ENCODE results near the gene TPMT.
"Not testable (repeated sequence)": the region's sequence is repeated elsewhere in the genome, so short reads cannot be mapped to it uniquely, and the experiment has no call there.

Gene TPMT

DNA sequence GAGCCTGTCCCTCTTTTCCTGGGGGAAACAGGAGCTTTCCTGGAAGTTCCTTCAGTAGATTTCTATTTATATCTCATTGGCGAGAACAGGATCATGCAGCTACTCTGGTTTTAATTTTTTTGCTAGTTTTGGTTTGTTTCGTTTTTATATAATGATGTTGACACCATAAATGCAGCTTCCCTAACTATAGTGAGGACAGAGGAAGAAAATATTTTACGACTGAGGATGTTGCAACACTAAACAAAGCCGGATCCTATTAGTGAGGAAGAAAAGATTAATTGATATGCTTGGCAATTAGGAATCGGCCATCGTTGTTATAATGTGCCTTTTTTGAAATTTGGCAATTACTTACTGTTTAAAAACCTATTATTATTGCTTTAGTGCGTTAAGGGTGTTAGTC, 17.0 kb upstream of the TPMT start:
- no peak for ATAC-seq (ENCODE audit: low read depth)
- H3K4me1 Mint-ChIP-seq, result peaks cover 3% of the 10 kb centered on the region
- no peak overlapping the region for H3K4me3 Mint-ChIP-seq
- no peak for DNase-seq (ENCODE audit: low spot score in 2 of 2)
- H3K27me3 Mint-ChIP-seq, result no peaks in the 10 kb centered on the region
- H3K9me3 Mint-ChIP-seq, result no peaks in the 10 kb centered on the region
- peaks cover 51% of the 10 kb centered on the region for H3K36me3 Mint-ChIP-seq
- no peak overlapping the region for H3K27ac Mint-ChIP-seq

DNA sequence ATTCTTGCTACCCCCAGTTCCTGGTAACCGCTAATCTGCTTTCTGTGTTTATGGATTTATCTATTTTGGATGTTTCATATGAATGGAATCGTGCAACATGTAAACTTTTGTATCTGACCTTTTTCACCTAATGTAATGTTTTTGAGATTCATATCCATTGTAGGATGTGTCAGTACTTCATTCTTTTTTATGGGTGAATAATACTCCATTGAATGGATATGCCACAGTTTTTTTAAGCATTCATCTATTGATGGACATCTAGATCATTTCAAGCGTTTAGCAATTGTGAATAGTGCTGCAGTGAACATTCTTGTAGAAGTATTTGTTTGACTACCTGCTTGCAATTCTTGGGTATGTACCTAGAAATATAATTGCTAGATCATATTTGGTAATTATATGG, 13.4 kb upstream of the TPMT start:
- Mint-ChIP-seq H3K4me1 (peaks cover 2% of the 10 kb centered on the region), H3K4me3 (no peak overlapping the region)
- no peak for ATAC-seq (ENCODE audit: low read depth)

DNA sequence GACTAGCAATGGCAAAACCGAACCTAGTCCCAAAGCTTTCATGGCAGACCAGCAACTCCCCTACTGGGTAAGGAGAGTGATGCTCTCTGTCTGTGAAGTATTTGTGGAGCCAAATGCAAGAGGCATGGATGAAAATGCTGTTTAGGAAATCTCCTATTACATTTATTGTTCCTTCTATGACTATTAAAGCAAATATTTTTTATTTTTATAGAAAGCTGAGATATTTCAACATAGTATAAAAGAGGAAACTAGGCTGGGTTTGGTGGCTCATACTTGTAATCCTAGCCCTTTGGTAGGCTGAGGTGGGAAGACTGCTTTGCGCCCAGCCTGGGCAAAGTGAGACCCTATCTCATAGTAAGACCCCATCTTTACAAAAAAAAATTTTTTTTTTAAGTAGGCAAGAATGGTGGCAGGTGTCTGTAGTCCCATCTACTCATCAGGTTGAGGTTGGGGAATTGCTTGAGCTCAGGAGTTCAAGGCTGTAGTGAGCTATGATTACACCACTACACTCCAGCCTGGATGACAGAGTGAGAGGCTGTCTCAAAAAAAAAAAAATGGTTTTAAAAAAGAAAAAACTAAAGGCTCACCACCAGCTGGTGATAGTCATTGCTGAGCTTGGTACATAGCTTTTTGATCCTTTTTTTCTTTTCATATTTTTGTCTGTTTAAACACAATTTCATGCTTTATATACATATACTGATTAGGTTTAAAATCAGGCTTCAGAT, 11.6 kb upstream of the TPMT start:
- no peak for ATAC-seq (ENCODE audit: low read depth)
- Mint-ChIP-seq H3K9me3 (no peaks in the 10 kb centered on the region), H3K27me3 (no peaks in the 10 kb centered on the region), H3K36me3 (peaks cover 37% of the 10 kb centered on the region), H3K4me3 (no peak overlapping the region), H3K27ac (no peak overlapping the region), H3K4me1 (peaks cover 2% of the 10 kb centered on the region)
- DNase-seq (ENCODE audit: low spot score in 2 of 2), result no peak

More for the DNA sequence above, 13.4 kb upstream of the TPMT start:
- H3K27ac Mint-ChIP-seq, result no peak overlapping the region
- H3K9me3 Mint-ChIP-seq, result no peaks in the 10 kb centered on the region
- peaks cover 33% of the 10 kb centered on the region for H3K36me3 Mint-ChIP-seq
- DNase-seq (ENCODE audit: low spot score in 2 of 2), result no peak
- no peaks in the 10 kb centered on the region for H3K27me3 Mint-ChIP-seq

DNA sequence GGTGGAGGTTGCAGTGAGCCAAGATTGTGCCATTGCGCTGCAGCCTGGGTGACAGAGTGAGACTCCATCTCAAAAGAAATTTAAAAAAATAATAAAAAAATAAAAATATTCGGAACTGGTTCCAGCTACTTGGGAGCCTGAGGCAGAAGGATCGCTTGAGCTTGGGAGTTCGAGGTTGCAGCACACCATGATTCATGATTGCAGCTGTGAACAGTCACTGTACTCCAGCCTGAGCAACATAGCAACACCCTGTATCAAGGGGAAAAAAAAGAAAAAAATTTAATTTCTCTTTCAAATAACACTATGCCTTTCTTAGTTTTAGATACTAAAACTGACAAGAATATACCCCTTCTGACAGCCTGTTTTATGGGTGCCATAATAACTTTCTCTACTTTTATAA, 10.9 kb upstream of the TPMT start:
- Mint-ChIP-seq H3K27me3 (no peaks in the 10 kb centered on the region), H3K4me3 (no peak overlapping the region), H3K36me3 (peaks cover 37% of the 10 kb centered on the region), H3K27ac (no peak overlapping the region), H3K4me1 (peaks cover 2% of the 10 kb centered on the region), H3K9me3 (no peaks in the 10 kb centered on the region)
- no peak for ATAC-seq (ENCODE audit: low read depth)
- DNase-seq (ENCODE audit: low spot score in 2 of 2), result no peak

GRCh38 chr6:18162401-18162800, 7.5 kb upstream of the TPMT start:
- no peak for DNase-seq (ENCODE audit: low spot score in 2 of 2)
- no peak for ATAC-seq (ENCODE audit: low read depth)
- Mint-ChIP-seq H3K4me3 (no peak overlapping the region), H3K27me3 (no peaks in the 10 kb centered on the region), H3K9me3 (no peaks in the 10 kb centered on the region), H3K4me1 (peaks cover 2% of the 10 kb centered on the region), H3K27ac (no peak overlapping the region), H3K36me3 (peaks cover 29% of the 10 kb centered on the region)

GRCh38 chr6:18161431-18161830, 6.6 kb upstream of the TPMT start:
- Mint-ChIP-seq H3K4me3 (no peak overlapping the region), H3K9me3 (no peaks in the 10 kb centered on the region), H3K27ac (peak overlapping the region; percentile 5), H3K4me1 (peaks cover 2% of the 10 kb centered on the region), H3K36me3 (peaks cover 29% of the 10 kb centered on the region), H3K27me3 (no peaks in the 10 kb centered on the region)
- ATAC-seq (ENCODE audit: low read depth) (no peak), DNase-seq (ENCODE audit: low spot score in 2 of 2) (no peak)

- peak overlapping the region; percentile 5 for H3K27ac Mint-ChIP-seq
- peaks cover 29% of the 10 kb centered on the region for H3K36me3 Mint-ChIP-seq
- no peaks in the 10 kb centered on the region for H3K27me3 Mint-ChIP-seq
- no peak for DNase-seq (ENCODE audit: low spot score in 2 of 2)
- no peaks in the 10 kb centered on the region for H3K9me3 Mint-ChIP-seq
- ATAC-seq (ENCODE audit: low read depth), result no peak
- H3K4me1 Mint-ChIP-seq, result peaks cover 7% of the 10 kb centered on the region
- H3K4me3 Mint-ChIP-seq, result no peak overlapping the region
Measured at GRCh38 chr6:18160911-18161310, 6.0 kb upstream of the TPMT start.

DNA sequence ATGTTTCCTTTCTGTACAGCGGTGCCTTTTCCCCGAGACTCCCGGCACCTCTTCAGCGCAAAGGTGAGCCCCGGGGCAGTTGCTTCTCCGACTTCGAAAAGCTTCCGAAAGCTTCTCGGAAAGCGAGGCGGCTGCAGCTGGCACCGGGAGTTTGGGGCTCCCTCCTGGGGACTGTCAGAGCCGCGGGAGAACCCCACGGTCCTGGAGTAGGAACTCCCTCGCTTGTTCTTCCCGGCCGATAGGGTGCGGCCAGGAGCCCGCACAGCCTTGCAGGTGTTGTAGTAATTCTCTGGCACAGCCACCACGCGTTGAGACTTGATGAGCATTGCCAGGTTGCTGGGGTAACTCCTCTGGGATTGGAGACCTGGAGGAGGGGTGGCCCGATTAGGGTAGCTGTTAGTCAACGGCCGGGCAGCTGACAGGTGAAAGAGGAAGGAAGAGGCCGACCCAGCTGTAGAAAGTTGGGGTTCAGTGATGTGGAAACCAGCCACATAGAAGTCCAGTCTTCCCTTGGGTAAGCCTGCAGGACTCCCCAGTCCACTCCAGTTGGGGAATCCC, 1.1 kb upstream of the TPMT start:
- DNase-seq (ENCODE audit: low spot score in 2 of 2) (peak; percentile 60 to 68), ATAC-seq (ENCODE audit: low read depth) (peak; percentile 35)
- Mint-ChIP-seq H3K4me3 (peak overlapping the region; percentile 98), H3K27ac (peak overlapping the region; percentile 92), H3K9me3 (no peaks in the 10 kb centered on the region), H3K4me1 (peaks cover 10% of the 10 kb centered on the region), H3K27me3 (no peaks in the 10 kb centered on the region), H3K36me3 (peaks cover 7% of the 10 kb centered on the region)

DNA sequence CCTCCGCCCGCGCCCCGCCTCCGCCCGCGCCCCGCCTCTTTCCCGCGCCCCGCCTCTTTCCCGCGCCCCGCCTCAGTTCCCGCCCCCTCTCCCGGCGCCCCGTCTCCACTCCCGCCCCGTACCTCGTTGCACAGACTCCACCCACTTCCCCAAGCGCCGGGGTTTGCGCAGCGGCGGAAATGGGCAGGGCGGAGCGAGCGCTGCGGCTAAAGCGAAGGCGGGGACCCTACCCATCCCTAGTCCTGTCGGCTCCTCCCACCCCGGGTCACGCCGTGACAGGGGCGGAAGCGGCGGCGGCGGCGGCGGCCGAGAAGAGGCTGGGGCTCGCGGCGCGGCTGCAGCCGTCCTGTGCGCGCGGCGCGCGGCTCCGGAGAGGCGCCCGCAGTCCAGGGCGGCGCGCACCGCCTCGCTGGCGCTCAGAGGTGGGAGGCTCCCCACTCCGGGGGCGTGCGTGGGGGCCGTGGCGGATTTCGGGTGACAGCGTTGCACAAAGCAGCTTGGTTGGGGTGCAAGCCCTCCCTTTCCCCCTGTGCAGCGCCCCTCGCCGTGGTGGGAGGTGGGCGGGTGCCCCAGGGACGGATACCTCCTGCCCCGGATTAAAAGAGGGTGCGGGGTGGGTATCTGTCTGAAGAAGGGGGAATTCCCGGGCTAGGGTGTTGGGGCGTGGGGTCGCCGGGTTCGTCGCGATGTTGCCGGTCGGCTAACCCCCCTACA, 430 bp upstream of the TPMT start, which contains the start of gene KDM1B:
Gene KDM1B (plus strand): TSS at position 273 of the 714 bp plus-strand sequence. CDS start 4,474 bp downstream, outside the sequence.
- Mint-ChIP-seq H3K4me1 (peaks cover 10% of the 10 kb centered on the region), H3K4me3 (peak within 1 kb of the TSS; percentile 98), H3K27me3 (no peaks in the 10 kb centered on the region), H3K9me3 (no peaks in the 10 kb centered on the region), H3K36me3 (peaks cover 7% of the 10 kb centered on the region), H3K27ac (peak within 1 kb of the TSS; percentile 92)
- ATAC-seq (ENCODE audit: low read depth) (peak; percentile 83), DNase-seq (ENCODE audit: low spot score in 2 of 2) (peak; percentile 97 to 99)

- ATAC-seq (ENCODE audit: low read depth), result no peak
- H3K9me3 Mint-ChIP-seq, result no peaks in the 10 kb centered on the region
- DNase-seq (ENCODE audit: low spot score in 2 of 2), result no peak
- H3K4me3 Mint-ChIP-seq, result peak overlapping the region; percentile 22
- no peaks in the 10 kb centered on the region for H3K27me3 Mint-ChIP-seq
- H3K4me1 Mint-ChIP-seq, result peaks cover 10% of the 10 kb centered on the region
- no peak overlapping the region for H3K27ac Mint-ChIP-seq
- peaks cover 5% of the 10 kb centered on the region for H3K36me3 Mint-ChIP-seq
Measured at GRCh38 chr6:18153311-18153703, 1.6 kb downstream of the TPMT start.

DNA sequence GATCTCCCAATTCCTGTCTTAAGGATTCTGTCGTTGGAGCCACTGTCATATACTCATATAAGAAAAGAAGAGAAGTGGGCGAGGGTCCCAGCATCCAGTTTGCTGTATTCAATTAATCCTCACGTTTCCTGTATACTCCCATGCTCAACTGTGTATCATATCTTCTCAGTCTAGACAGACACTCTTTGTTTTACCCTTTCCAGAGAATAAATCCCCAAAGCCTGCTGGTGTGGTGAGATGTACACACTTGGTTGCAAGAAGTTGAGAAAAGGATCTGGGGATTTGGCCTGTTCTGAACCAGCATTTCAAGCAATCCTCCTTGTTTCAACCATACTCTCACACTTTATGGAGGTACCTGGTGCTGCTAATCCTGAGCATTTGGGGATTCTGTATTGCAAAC, 3.1 kb downstream of the TPMT start:
- H3K27me3 Mint-ChIP-seq, result no peaks in the 10 kb centered on the region
- peaks cover 10% of the 10 kb centered on the region for H3K4me1 Mint-ChIP-seq
- DNase-seq (ENCODE audit: low spot score in 2 of 2) (no peak), ATAC-seq (ENCODE audit: low read depth) (no peak)
- no peak overlapping the region for H3K4me3 Mint-ChIP-seq
- no peaks in the 10 kb centered on the region for H3K9me3 Mint-ChIP-seq
- no peak overlapping the region for H3K27ac Mint-ChIP-seq
- H3K36me3 Mint-ChIP-seq, result peaks cover 7% of the 10 kb centered on the region

GRCh38 chr6:18151391-18151790, 3.5 kb downstream of the TPMT start:
- not testable (repeated sequence) for H3K27me3 Mint-ChIP-seq; H3K4me3 Mint-ChIP-seq; ATAC-seq (ENCODE audit: low read depth); DNase-seq (ENCODE audit: low spot score in 2 of 2); H3K9me3 Mint-ChIP-seq; H3K36me3 Mint-ChIP-seq; H3K27ac Mint-ChIP-seq
- H3K4me1 Mint-ChIP-seq, result peaks cover 10% of the 10 kb centered on the region

GRCh38 chr6:18148304-18149025, 6.4 kb downstream of the TPMT start:
- Mint-ChIP-seq H3K36me3 (peaks cover 7% of the 10 kb centered on the region), H3K27me3 (no peaks in the 10 kb centered on the region), H3K4me1 (peaks cover 4% of the 10 kb centered on the region), H3K27ac (no peak overlapping the region), H3K9me3 (no peaks in the 10 kb centered on the region), H3K4me3 (no peak overlapping the region)
- DNase-seq (ENCODE audit: low spot score in 2 of 2) (no peak), ATAC-seq (ENCODE audit: low read depth) (no peak)

DNA sequence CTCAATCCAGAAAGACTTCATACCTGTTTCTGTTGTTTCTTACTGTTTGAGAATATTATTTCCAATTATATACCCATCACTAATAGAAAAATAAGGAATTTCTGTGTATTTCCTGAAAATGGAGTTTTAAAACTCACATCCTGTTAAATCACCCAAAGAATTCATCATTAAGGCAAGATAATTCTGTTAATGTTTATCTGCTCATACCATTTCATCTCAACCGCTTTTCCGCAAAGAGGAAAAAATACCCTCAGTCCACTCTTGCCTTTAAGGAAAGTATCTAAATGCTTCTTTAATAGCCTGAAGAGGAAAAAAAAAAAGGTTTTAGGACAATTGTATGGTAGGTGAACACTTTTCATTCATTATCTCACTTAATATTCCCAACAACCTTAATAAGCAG, 7.3 kb downstream of the TPMT start:
- Mint-ChIP-seq H3K27me3 (no peaks in the 10 kb centered on the region), H3K27ac (no peak overlapping the region), H3K4me3 (no peak overlapping the region), H3K9me3 (no peaks in the 10 kb centered on the region), H3K36me3 (peaks cover 12% of the 10 kb centered on the region), H3K4me1 (peaks cover 3% of the 10 kb centered on the region)
- DNase-seq (ENCODE audit: low spot score in 2 of 2) (no peak), ATAC-seq (ENCODE audit: low read depth) (no peak)

Measured in memory B cell (primary cell).